HepG2 (cell line): ENCODE data around the gene ADORA3. TPM values are rescaled to one million over a fixed set of nuclear protein-coding genes. Genes with fewer than 3 reads are reported as not detected.

Source experiments
- ASH2L ChIP-seq: fragments of 300-600, 200-600 bp; sonication (generic); IDR thresholded peaks from 2 replicates; pipeline ENCODE4 v1.7.0; 2017; ENCODE audit warnings: low read depth, mild to moderate bottlenecking, moderate library complexity, mixed read lengths, low read length; ENCODE audit not compliant: insufficient read length
- ELF3 ChIP-seq: IDR thresholded peaks from 2 replicates; pipeline ENCODE4 v1.6.1; 2016; ENCODE audit warnings: missing genetic modification reagents, missing compliant biosample characterization
- KAT8 ChIP-seq: IDR thresholded peaks from 2 replicates; pipeline ENCODE4 v1.6.1; 2016; ENCODE audit warnings: missing genetic modification reagents, missing compliant biosample characterization
- NCOA5 ChIP-seq: sonication (generic); formaldehyde crosslinking; IDR thresholded peaks from 2 replicates; pipeline ENCODE4 v1.4.0; 2020; ENCODE audit warnings: missing genetic modification reagents
- NFE2L1 ChIP-seq: sonication (generic); formaldehyde crosslinking; IDR thresholded peaks from 2 replicates; pipeline ENCODE4 v1.4.0; 2020; ENCODE audit warnings: missing genetic modification reagents, mild to moderate bottlenecking, borderline replicate concordance
- NR1H2 ChIP-seq: sonication (generic); formaldehyde crosslinking; IDR thresholded peaks from 2 replicates; pipeline ENCODE4 v1.8.1; 2022; ENCODE audit warnings: low read depth, missing genetic modification reagents, borderline replicate concordance
- RXRA ChIP-seq: sonication (generic); formaldehyde crosslinking; IDR thresholded peaks from 2 replicates; pipeline ENCODE4 v1.5.1; 2020; ENCODE audit warnings: missing genetic modification reagents
- THAP11 ChIP-seq: IDR thresholded peaks from 2 replicates; pipeline ENCODE4 v1.6.1; 2016; ENCODE audit warnings: missing biosample characterization, missing genetic modification reagents
- ZNF296 ChIP-seq: sonication (generic); formaldehyde crosslinking; conservative IDR thresholded peaks from 2 replicates; pipeline ENCODE4 v1.5.0; 2020; ENCODE audit warnings: mild to moderate bottlenecking, missing genetic modification reagents
- ZNF335 ChIP-seq: sonication (generic); formaldehyde crosslinking; IDR thresholded peaks from 2 replicates; pipeline ENCODE4 v1.4.0; 2020; ENCODE audit warnings: missing genetic modification reagents
- ZNF800 ChIP-seq: sonication (generic); formaldehyde crosslinking; IDR thresholded peaks from 2 replicates; pipeline ENCODE4 v1.4.0; 2020; ENCODE audit warnings: missing genetic modification reagents
- ZNF83 ChIP-seq: sonication (generic); formaldehyde crosslinking; IDR thresholded peaks from 2 replicates; pipeline ENCODE4 v1.4.0; 2020; ENCODE audit warnings: missing genetic modification reagents, mild to moderate bottlenecking, borderline replicate concordance
- ZNF879 ChIP-seq: sonication (generic); formaldehyde crosslinking; IDR thresholded peaks from 2 replicates; pipeline ENCODE4 v1.8.1; 2023; ENCODE audit warnings: missing genetic modification reagents
- polyA plus RNA-seq, 8 experiments: library from polyadenylated mRNA; depleted of rRNA in 3 of 8; stranded (reverse) in 7 of 8; unstranded in 1 of 8; fragments of >200 nt; fragmentation: Illumina TruSeq in 4 of 8; extraction: Trizol in 4 of 8; gene quantifications; 2 replicates each; pipeline versions ENCODE4 v1.2.1 to v1.2.3, GENCODE V29; 2011 to 2016; ENCODE audit warnings: low read depth in 4 of 8, missing spikeins in 1 of 8, mixed read lengths in 1 of 8; ENCODE audit not compliant: insufficient read depth in 1 of 8
- total RNA-seq, 5 experiments: library from RNA; depleted of rRNA; stranded (reverse); fragments of >200 nt; fragmentation: Illumina TruSeq; extraction: Trizol; gene quantifications; 2 replicates each; pipeline ENCODE4 v1.2.3, GENCODE V29; 2016; ENCODE audit warnings: low read depth in 1 of 5
- TF ChIP-seq, protein P1 (sequence below): sonication (generic); formaldehyde crosslinking; IDR thresholded peaks from 2 replicates; pipeline ENCODE4 v1.8.1; 2023; ENCODE audit warnings: mild to moderate bottlenecking, missing genetic modification reagents
- TF ChIP-seq, protein P2 (sequence below): sonication (generic); formaldehyde crosslinking; conservative IDR thresholded peaks from 2 replicates; pipeline ENCODE4 v1.4.0; 2020; ENCODE audit warnings: mild to moderate bottlenecking, missing genetic modification reagents, moderate library complexity
- TF ChIP-seq, protein P3 (sequence below): sonication (generic); formaldehyde crosslinking; IDR thresholded peaks from 2 replicates; pipeline ENCODE4 v1.8.1; 2023; ENCODE audit warnings: mild to moderate bottlenecking, inconsistent platforms, moderate library complexity, missing genetic modification reagents, borderline replicate concordance
- TF ChIP-seq, protein P4 (sequence below): sonication (generic); formaldehyde crosslinking; conservative IDR thresholded peaks from 2 replicates; pipeline ENCODE4 v1.8.0; 2022; ENCODE audit warnings: low read depth, missing genetic modification reagents
- TF ChIP-seq, protein P5 (sequence below): sonication (generic); formaldehyde crosslinking; IDR thresholded peaks from 2 replicates; pipeline ENCODE4 v1.4.0; 2020; ENCODE audit warnings: missing genetic modification reagents

The ADORA3 gene
- total and polyA plus RNA-seq, 2 of the 13 experiments (the other 11 are each of a cell fraction or from before 2014, with no cell fraction given): not detected

DNA sequence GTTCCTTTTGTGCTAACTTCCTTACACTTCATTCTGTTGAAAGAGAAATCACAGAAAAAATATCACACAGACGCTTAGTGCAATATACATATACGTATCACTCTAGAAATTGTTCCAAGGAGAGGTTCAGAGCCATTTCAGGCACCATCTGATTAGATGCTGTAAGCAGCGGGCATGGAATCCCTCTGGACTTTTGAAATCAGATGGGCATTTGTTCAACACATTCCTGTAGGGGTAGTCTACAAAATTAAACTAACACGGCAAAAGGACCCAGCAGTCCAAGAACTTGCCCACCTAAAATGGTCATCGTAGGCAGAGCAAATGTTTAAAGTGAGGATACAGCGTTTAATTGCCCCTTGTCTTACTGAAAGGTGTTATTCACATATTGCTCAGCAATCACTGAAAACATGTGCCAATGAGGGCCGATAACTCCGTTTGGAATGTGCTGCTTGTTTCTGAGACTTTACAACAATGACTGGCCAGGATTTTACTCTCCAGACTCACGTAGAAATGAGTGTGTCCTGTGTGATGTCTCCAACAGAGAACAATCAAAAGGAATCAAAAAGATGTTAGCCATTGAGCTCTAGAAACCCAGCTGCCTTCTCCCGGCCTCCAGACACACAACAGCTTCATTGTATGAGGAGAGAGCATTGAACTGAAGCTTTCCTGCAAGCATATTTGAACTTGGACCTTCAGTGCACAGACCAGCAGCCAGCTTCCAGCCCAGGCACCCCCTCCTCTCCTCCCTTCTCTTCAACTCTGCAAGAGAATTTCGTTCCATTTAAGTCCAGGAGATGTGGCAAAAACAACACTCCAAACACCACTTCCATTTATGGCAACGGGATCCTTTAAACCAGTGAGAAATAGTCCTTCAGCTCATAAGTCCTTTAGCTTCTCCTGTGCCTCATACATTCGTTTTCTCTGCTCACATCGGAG, 32.1 kb upstream of the ADORA3 start (continued):
- TF ChIP-seq, protein P1, sequence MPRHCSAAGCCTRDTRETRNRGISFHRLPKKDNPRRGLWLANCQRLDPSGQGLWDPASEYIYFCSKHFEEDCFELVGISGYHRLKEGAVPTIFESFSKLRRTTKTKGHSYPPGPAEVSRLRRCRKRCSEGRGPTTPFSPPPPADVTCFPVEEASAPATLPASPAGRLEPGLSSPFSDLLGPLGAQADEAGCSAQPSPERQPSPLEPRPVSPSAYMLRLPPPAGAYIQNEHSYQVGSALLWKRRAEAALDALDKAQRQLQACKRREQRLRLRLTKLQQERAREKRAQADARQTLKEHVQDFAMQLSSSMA: no peak
- TF ChIP-seq, protein P2, sequence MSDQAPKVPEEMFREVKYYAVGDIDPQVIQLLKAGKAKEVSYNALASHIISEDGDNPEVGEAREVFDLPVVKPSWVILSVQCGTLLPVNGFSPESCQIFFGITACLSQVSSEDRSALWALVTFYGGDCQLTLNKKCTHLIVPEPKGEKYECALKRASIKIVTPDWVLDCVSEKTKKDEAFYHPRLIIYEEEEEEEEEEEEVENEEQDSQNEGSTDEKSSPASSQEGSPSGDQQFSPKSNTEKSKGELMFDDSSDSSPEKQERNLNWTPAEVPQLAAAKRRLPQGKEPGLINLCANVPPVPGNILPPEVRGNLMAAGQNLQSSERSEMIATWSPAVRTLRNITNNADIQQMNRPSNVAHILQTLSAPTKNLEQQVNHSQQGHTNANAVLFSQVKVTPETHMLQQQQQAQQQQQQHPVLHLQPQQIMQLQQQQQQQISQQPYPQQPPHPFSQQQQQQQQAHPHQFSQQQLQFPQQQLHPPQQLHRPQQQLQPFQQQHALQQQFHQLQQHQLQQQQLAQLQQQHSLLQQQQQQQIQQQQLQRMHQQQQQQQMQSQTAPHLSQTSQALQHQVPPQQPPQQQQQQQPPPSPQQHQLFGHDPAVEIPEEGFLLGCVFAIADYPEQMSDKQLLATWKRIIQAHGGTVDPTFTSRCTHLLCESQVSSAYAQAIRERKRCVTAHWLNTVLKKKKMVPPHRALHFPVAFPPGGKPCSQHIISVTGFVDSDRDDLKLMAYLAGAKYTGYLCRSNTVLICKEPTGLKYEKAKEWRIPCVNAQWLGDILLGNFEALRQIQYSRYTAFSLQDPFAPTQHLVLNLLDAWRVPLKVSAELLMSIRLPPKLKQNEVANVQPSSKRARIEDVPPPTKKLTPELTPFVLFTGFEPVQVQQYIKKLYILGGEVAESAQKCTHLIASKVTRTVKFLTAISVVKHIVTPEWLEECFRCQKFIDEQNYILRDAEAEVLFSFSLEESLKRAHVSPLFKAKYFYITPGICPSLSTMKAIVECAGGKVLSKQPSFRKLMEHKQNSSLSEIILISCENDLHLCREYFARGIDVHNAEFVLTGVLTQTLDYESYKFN: peak; percentile 94
- no peak for TF ChIP-seq ZNF296 (CRISPR knock-in tag)
- TF ChIP-seq NCOA5 (CRISPR knock-in tag): no peak
- TF ChIP-seq, protein P3, sequence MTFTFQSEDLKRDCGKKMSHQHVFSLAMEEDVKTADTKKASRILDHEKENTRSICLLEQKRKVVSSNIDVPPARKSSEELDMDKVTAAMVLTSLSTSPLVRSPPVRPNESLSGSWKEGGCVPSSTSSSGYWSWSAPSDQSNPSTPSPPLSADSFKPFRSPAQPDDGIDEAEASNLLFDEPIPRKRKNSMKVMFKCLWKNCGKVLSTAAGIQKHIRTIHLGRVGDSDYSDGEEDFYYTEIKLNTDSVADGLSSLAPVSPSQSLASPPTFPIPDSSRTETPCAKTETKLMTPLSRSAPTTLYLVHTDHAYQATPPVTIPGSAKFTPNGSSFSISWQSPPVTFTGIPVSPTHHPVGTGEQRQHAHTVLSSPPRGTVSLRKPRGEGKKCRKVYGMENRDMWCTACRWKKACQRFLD (CRISPR knock-in tag): no peak
- no peak for TF ChIP-seq THAP11
- no peak for TF ChIP-seq ZNF83 (CRISPR knock-in tag)
- no peak for TF ChIP-seq ZNF335 (CRISPR knock-in tag)
- TF ChIP-seq NR1H2 (CRISPR knock-in tag): no peak
- TF ChIP-seq ZNF879: no peak
- TF ChIP-seq ELF3 (CRISPR knock-in tag): 0 out of 2 replicates have a peak, but pooled peaks have one; percentile 29
- peak; percentile 91; the same call in 1 of the 2 replicates for TF ChIP-seq RXRA (CRISPR knock-in tag)
- peak; percentile 77 for TF ChIP-seq ASH2L
- TF ChIP-seq, protein P4, sequence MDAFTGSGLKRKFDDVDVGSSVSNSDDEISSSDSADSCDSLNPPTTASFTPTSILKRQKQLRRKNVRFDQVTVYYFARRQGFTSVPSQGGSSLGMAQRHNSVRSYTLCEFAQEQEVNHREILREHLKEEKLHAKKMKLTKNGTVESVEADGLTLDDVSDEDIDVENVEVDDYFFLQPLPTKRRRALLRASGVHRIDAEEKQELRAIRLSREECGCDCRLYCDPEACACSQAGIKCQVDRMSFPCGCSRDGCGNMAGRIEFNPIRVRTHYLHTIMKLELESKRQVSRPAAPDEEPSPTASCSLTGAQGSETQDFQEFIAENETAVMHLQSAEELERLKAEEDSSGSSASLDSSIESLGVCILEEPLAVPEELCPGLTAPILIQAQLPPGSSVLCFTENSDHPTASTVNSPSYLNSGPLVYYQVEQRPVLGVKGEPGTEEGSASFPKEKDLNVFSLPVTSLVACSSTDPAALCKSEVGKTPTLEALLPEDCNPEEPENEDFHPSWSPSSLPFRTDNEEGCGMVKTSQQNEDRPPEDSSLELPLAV: no peak
- TF ChIP-seq, protein P5, sequence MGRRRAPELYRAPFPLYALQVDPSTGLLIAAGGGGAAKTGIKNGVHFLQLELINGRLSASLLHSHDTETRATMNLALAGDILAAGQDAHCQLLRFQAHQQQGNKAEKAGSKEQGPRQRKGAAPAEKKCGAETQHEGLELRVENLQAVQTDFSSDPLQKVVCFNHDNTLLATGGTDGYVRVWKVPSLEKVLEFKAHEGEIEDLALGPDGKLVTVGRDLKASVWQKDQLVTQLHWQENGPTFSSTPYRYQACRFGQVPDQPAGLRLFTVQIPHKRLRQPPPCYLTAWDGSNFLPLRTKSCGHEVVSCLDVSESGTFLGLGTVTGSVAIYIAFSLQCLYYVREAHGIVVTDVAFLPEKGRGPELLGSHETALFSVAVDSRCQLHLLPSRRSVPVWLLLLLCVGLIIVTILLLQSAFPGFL: no peak
- no peak for TF ChIP-seq ZNF800 (CRISPR knock-in tag)
- no peak for TF ChIP-seq NFE2L1 (CRISPR knock-in tag)
- peak; percentile 48; the same call in 1 of the 2 replicates for TF ChIP-seq KAT8 (CRISPR knock-in tag)
